HepG2 (cell line): ENCODE results near the gene RAET1E. TPM values are rescaled to one million over a fixed set of nuclear protein-coding genes. Genes with fewer than 3 reads are reported as not detected.

ENCODE experiments used
- BCL6 ChIP-seq: IDR thresholded peaks from 2 replicates; pipeline ENCODE4 v1.6.1; 2016; ENCODE audit warnings: missing genetic modification reagents, missing compliant biosample characterization
- BRCA1 ChIP-seq: sonication (generic); formaldehyde crosslinking; IDR thresholded peaks from 2 replicates; pipeline ENCODE4 v1.4.0; 2020; ENCODE audit warnings: missing genetic modification reagents
- EEA1 ChIP-seq: sonication (generic); formaldehyde crosslinking; IDR thresholded peaks from 2 replicates; pipeline ENCODE4 v1.5.1; 2020; ENCODE audit warnings: mild to moderate bottlenecking, missing genetic modification reagents, borderline replicate concordance
- FLYWCH1 ChIP-seq: sonication (generic); formaldehyde crosslinking; IDR thresholded peaks from 2 replicates; pipeline ENCODE4 v1.8.1; 2023; ENCODE audit warnings: mild to moderate bottlenecking, missing genetic modification reagents
- HES4 ChIP-seq: sonication (generic); formaldehyde crosslinking; IDR thresholded peaks from 2 replicates; pipeline ENCODE4 v1.9.0; 2021; ENCODE audit warnings: mild to moderate bottlenecking, missing genetic modification reagents, borderline replicate concordance
- HNRNPLL ChIP-seq: fragments of 200-400 bp; formaldehyde crosslinking; IDR thresholded peaks from 2 replicates; pipeline ENCODE4 v1.6.1; 2017; ENCODE audit warnings: mild to moderate bottlenecking, low read depth, low read length; ENCODE audit not compliant: poor library complexity, severe bottlenecking
- IRX3 ChIP-seq: sonication (generic); formaldehyde crosslinking; IDR thresholded peaks from 2 replicates; pipeline ENCODE4 v1.8.1; 2023; ENCODE audit warnings: mild to moderate bottlenecking, low read depth, missing genetic modification reagents, borderline replicate concordance
- KAT7 ChIP-seq: IDR thresholded peaks from 2 replicates; pipeline ENCODE4 v1.6.1; 2018; ENCODE audit warnings: borderline replicate concordance, missing compliant biosample characterization
- KDM1A ChIP-seq: IDR thresholded peaks from 2 replicates; pipeline ENCODE4 v1.6.1; 2016; ENCODE audit warnings: missing compliant biosample characterization
- KLF6 ChIP-seq: IDR thresholded peaks from 2 replicates; pipeline ENCODE4 v1.8.0; 2016; ENCODE audit warnings: missing biosample characterization, missing genetic modification reagents
- PRMT3 ChIP-seq: sonication (generic); formaldehyde crosslinking; IDR thresholded peaks from 2 replicates; pipeline ENCODE4 v1.8.1; 2022; ENCODE audit warnings: low read depth, mild to moderate bottlenecking, moderate library complexity, missing genetic modification reagents, borderline replicate concordance
- SETDB1 ChIP-seq: sonication (generic); formaldehyde crosslinking; IDR thresholded peaks from 2 replicates; pipeline ENCODE4 v1.5.1; 2020; ENCODE audit warnings: missing genetic modification reagents, mild to moderate bottlenecking, borderline replicate concordance
- SMC3 ChIP-seq: IDR thresholded peaks from 2 replicates; pipeline ENCODE4 v1.6.1; 2011; ENCODE audit warnings: low read length, improper control_type of control experiment
- ZNF329 ChIP-seq: sonication (generic); formaldehyde crosslinking; IDR thresholded peaks from 2 replicates; pipeline ENCODE4 v1.9.0; 2021; ENCODE audit warnings: low read depth, mild to moderate bottlenecking, missing genetic modification reagents
- ZNF460 ChIP-seq: sonication (generic); formaldehyde crosslinking; IDR thresholded peaks from 2 replicates; pipeline ENCODE4 v1.5.1; 2020; ENCODE audit warnings: missing genetic modification reagents, mild to moderate bottlenecking, borderline replicate concordance
- ZNF629 ChIP-seq: sonication (generic); formaldehyde crosslinking; conservative IDR thresholded peaks from 2 replicates; pipeline ENCODE4 v1.5.0; 2020; ENCODE audit warnings: missing genetic modification reagents
- ZNF670 ChIP-seq: sonication (generic); formaldehyde crosslinking; IDR thresholded peaks from 2 replicates; pipeline ENCODE4 v1.8.0; 2022; ENCODE audit warnings: mild to moderate bottlenecking, missing genetic modification reagents, borderline replicate concordance
- ZNF768 ChIP-seq: sonication (generic); formaldehyde crosslinking; IDR thresholded peaks from 2 replicates; pipeline ENCODE4 v1.4.0; 2020; ENCODE audit warnings: missing genetic modification reagents
- ZNF773 ChIP-seq: sonication (generic); formaldehyde crosslinking; IDR thresholded peaks from 2 replicates; pipeline ENCODE4 v1.4.0; 2020; ENCODE audit warnings: missing genetic modification reagents, borderline replicate concordance
- ZSCAN30 ChIP-seq: sonication (generic); formaldehyde crosslinking; IDR thresholded peaks from 2 replicates; pipeline ENCODE4 v1.5.0; 2020; ENCODE audit warnings: mild to moderate bottlenecking, missing genetic modification reagents
- polyA plus RNA-seq, 8 experiments: library from polyadenylated mRNA; depleted of rRNA in 3 of 8; stranded (reverse) in 7 of 8; unstranded in 1 of 8; fragments of >200 nt; fragmentation: Illumina TruSeq in 4 of 8; extraction: Trizol in 4 of 8; gene quantifications; 2 replicates each; pipeline versions ENCODE4 v1.2.1 to v1.2.3, GENCODE V29; 2011 to 2016; ENCODE audit warnings: low read depth in 4 of 8, missing spikeins in 1 of 8, mixed read lengths in 1 of 8; ENCODE audit not compliant: insufficient read depth in 1 of 8
- total RNA-seq, 5 experiments: library from RNA; depleted of rRNA; stranded (reverse); fragments of >200 nt; fragmentation: Illumina TruSeq; extraction: Trizol; gene quantifications; 2 replicates each; pipeline ENCODE4 v1.2.3, GENCODE V29; 2016; ENCODE audit warnings: low read depth in 1 of 5
- TF ChIP-seq, protein P1 (sequence below): sonication (generic); formaldehyde crosslinking; IDR thresholded peaks from 2 replicates; pipeline ENCODE4 v1.5.0; 2020; ENCODE audit warnings: missing genetic modification reagents
- TF ChIP-seq, protein P2 (sequence below): IDR thresholded peaks from 2 replicates; pipeline ENCODE4 v1.6.1; 2016; ENCODE audit warnings: low read depth, borderline replicate concordance
- TF ChIP-seq, protein P3 (sequence below): sonication (generic); formaldehyde crosslinking; IDR thresholded peaks from 2 replicates; pipeline ENCODE4 v1.4.0; 2020; ENCODE audit warnings: missing genetic modification reagents
- TF ChIP-seq, protein P4 (sequence below): sonication (generic); formaldehyde crosslinking; IDR thresholded peaks from 2 replicates; pipeline ENCODE4 v1.4.0; 2020; ENCODE audit warnings: missing genetic modification reagents
- TF ChIP-seq, protein P5 (sequence below): IDR thresholded peaks from 2 replicates; pipeline ENCODE4 v1.6.1; 2018; ENCODE audit warnings: missing genetic modification reagents

RAET1E gene
- total and polyA plus RNA-seq, 2 of the 13 experiments (the other 11 are each of a cell fraction or from before 2014, with no cell fraction given), result not detected

DNA sequence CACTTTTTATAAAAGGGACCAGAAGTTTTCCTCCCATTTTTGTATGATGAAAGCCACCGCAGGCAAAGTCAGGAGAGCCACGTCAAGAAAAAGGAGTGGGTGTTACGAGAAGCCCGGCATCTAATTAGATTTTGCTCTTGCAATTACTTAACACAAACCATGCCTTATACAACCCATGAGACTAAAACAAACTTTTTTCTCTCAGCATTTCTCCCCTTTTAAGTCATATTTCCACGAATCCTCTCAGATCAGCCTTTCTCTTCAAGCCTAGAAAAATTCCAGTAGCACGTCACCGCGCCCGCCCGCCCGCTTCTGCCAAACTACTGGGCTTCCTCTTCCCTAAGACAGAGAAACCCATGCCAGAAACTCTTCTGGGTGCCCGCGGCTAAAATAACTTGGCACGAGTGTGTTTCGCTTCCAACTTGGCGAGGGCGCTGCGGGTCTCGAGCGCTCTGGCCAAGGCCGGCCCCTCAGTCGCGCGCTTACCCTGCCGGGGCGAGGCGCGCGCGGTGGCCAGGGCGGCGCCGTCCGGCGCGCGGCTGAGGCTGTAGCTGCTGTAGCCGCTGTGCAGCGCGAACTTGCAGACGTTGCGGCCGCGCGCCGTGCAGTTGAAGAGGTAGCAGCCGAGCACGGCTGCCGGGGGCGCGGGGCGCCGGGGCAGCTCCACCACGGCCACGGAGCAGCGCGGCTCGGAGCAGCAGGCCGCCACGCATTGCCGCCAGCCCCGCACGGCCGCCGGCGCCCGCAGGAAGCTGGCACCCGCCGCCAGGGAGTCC is 34.8 kb downstream of the RAET1E start (continued):
- TF ChIP-seq, protein P1, sequence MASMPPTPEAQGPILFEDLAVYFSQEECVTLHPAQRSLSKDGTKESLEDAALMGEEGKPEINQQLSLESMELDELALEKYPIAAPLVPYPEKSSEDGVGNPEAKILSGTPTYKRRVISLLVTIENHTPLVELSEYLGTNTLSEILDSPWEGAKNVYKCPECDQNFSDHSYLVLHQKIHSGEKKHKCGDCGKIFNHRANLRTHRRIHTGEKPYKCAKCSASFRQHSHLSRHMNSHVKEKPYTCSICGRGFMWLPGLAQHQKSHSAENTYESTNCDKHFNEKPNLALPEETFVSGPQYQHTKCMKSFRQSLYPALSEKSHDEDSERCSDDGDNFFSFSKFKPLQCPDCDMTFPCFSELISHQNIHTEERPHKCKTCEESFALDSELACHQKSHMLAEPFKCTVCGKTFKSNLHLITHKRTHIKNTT (CRISPR knock-in tag), result no peak
- no peak for TF ChIP-seq KDM1A
- TF ChIP-seq ZNF460 (CRISPR knock-in tag), result no peak
- TF ChIP-seq ZNF629 (CRISPR knock-in tag), result no peak
- no peak for TF ChIP-seq SMC3
- TF ChIP-seq ZNF329, result peak; percentile 40; the same call in 1 of the 2 replicates
- TF ChIP-seq ZNF768 (CRISPR knock-in tag), result 0 out of 2 replicates have a peak, but pooled peaks have one; percentile 7
- peak; percentile 77; the same call in 1 of the 2 replicates for TF ChIP-seq EEA1
- no peak for TF ChIP-seq ZNF670 (CRISPR knock-in tag)
- peak; percentile 57 for TF ChIP-seq HNRNPLL
- no peak; the same call in 1 of the 2 replicates for TF ChIP-seq BRCA1 (CRISPR knock-in tag)
- TF ChIP-seq, protein P2, sequence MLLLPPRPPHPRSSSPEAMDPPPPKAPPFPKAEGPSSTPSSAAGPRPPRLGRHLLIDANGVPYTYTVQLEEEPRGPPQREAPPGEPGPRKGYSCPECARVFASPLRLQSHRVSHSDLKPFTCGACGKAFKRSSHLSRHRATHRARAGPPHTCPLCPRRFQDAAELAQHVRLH (CRISPR knock-in tag), result no peak
- no peak for TF ChIP-seq ZNF773 (CRISPR knock-in tag)
- TF ChIP-seq, protein P3, sequence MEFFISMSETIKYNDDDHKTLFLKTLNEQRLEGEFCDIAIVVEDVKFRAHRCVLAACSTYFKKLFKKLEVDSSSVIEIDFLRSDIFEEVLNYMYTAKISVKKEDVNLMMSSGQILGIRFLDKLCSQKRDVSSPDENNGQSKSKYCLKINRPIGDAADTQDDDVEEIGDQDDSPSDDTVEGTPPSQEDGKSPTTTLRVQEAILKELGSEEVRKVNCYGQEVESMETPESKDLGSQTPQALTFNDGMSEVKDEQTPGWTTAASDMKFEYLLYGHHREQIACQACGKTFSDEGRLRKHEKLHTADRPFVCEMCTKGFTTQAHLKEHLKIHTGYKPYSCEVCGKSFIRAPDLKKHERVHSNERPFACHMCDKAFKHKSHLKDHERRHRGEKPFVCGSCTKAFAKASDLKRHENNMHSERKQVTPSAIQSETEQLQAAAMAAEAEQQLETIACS (CRISPR knock-in tag), result peak; percentile 86
- TF ChIP-seq HES4 (CRISPR knock-in tag), result peak; percentile 5; the same call in 1 of the 2 replicates
- no peak for TF ChIP-seq BCL6 (CRISPR knock-in tag)
- no peak for TF ChIP-seq SETDB1 (CRISPR knock-in tag)
- TF ChIP-seq, protein P4, sequence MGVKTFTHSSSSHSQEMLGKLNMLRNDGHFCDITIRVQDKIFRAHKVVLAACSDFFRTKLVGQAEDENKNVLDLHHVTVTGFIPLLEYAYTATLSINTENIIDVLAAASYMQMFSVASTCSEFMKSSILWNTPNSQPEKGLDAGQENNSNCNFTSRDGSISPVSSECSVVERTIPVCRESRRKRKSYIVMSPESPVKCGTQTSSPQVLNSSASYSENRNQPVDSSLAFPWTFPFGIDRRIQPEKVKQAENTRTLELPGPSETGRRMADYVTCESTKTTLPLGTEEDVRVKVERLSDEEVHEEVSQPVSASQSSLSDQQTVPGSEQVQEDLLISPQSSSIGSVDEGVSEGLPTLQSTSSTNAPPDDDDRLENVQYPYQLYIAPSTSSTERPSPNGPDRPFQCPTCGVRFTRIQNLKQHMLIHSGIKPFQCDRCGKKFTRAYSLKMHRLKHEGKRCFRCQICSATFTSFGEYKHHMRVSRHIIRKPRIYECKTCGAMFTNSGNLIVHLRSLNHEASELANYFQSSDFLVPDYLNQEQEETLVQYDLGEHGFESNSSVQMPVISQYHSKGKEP, result no peak
- TF ChIP-seq PRMT3 (CRISPR knock-in tag), result peak; percentile 70; the same call in 1 of the 2 replicates
- TF ChIP-seq ZSCAN30, result no peak
- 0 out of 2 replicates have a peak, but pooled peaks have one; percentile 15 for TF ChIP-seq KLF6 (CRISPR knock-in tag)
- no peak for TF ChIP-seq FLYWCH1
- TF ChIP-seq KAT7 (CRISPR knock-in tag), result no peak
- TF ChIP-seq, protein P5, sequence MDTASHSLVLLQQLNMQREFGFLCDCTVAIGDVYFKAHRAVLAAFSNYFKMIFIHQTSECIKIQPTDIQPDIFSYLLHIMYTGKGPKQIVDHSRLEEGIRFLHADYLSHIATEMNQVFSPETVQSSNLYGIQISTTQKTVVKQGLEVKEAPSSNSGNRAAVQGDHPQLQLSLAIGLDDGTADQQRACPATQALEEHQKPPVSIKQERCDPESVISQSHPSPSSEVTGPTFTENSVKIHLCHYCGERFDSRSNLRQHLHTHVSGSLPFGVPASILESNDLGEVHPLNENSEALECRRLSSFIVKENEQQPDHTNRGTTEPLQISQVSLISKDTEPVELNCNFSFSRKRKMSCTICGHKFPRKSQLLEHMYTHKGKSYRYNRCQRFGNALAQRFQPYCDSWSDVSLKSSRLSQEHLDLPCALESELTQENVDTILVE (CRISPR knock-in tag), result no peak
- TF ChIP-seq IRX3 (CRISPR knock-in tag), result no peak
